ENCODE data around the gene TNFRSF19.

The TNFRSF19 gene

DNA sequence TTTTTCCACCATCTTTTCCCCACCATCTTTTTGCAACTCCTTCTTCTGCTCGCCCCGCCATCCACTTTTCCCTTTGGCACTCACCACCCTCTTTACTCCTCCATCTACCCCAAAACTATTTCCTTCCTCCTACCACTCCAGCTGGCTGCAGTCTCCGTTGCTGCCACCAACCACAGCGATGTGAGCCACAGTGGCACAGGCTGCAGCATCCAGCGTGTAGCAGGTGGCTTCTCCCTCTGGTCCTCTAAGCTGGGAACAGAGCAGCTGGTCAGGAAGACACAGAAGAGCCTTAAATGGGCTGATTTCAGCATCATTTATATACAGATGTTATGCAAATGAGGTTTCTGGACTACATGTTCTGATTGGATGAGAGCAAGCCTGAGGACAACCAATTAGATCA, 144.5 kb downstream of the TNFRSF19 start:
- in situ Hi-C loops (cut with MboI; ENCODE audit: low sequenced_read_pairs): no loop called here

DNA sequence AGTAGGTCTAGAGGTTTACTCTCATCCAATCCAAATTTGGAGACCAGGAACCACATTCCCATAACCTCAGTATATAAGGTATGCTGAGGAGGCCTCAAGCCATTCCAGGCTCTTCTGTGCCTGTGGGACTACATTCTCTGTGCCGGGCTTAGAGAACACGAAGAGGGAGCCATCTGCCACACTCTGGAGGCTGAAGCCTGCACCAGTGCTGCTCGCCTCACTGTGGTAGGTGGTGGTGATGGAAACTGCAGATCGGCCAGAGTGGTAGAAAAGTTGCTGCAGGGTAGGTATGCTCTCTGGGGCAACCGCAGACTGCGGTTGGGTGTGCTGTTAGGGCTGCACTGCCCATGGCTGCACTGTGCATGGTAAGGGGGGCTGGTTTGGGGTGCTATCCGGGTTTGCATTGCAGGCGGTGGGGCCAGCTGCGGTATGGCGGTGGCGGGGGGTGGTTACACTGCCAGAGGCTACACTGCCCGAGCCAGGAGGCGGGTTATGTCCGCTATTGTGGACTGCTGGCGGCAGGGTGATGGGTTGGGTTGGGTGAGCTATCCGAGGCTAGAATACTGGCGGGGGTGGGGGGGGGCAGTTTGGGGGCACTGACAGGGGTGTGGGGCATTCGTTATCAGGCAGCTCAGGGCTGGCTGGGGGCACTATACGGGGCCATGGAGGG, 145.0 kb downstream of the TNFRSF19 start:
- in situ Hi-C loops (cut with MboI; ENCODE audit: low sequenced_read_pairs): no loop called here

DNA sequence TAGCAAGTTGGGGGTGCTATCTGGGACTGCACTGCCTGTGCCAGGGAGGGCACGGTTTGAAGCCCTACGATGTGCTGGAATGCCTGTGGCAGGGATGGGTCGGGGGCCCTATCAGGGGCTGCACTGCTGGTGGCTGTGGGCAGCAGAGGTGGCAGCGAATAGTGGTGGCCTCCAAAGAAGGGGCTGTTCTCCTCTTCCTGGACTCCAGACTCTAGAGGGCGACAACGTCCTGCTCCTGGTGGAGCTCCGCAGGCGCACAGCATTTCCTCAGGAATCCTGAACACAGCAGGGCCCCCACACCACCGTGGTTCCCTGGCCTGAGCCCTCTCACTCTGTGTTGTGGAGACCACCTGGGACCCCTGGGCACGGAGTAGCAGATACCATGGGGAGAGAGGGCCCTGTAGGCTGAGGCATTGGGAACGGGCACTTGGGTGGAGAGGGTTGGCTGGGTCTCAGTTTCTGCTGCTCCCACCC, 145.6 kb downstream of the TNFRSF19 start:
- in situ Hi-C loops (cut with MboI; ENCODE audit: low sequenced_read_pairs): no loop called here

DNA sequence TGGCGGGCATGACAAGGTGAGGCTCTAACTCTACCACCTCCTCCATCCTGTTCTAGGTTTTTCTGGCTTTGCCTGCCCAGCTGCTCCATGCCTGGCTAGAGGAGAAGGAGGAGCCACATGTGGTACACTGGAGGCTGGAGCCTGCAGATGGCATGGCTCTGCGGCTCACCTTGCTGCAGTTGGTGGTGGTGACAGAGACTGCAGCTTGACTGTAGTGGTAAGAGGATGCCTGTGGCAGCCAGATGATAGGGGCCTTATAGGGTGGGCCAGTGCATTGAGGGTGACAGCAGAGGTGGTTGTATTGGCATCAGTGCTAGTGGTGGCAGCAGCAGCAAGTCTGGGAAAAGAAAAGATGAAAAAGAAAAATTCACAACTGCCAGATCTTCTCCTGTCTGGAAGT, 146.2 kb downstream of the TNFRSF19 start:
- in situ Hi-C loops (cut with MboI; ENCODE audit: low sequenced_read_pairs): no loop called here

DNA sequence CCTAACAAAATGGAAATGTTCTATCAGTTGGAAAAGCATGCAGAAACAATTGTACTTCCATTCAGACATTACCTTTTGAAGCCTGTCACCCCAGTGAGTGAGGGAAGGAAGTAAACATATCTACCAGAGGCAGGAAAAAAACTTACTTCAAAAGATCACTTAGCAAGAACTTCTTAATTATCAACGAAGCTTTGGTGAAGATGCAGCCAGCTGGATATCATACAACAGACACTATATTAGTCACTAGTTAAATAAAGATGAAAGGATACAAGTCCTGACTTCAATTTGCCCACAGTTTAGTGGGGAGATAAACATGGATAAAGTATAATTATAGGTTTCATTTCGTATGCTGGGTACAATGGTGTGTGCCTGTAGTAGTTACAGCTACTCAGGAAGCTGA, 148.8 kb downstream of the TNFRSF19 start:
- in situ Hi-C loops (cut with MboI; ENCODE audit: low sequenced_read_pairs): no loop called here

DNA sequence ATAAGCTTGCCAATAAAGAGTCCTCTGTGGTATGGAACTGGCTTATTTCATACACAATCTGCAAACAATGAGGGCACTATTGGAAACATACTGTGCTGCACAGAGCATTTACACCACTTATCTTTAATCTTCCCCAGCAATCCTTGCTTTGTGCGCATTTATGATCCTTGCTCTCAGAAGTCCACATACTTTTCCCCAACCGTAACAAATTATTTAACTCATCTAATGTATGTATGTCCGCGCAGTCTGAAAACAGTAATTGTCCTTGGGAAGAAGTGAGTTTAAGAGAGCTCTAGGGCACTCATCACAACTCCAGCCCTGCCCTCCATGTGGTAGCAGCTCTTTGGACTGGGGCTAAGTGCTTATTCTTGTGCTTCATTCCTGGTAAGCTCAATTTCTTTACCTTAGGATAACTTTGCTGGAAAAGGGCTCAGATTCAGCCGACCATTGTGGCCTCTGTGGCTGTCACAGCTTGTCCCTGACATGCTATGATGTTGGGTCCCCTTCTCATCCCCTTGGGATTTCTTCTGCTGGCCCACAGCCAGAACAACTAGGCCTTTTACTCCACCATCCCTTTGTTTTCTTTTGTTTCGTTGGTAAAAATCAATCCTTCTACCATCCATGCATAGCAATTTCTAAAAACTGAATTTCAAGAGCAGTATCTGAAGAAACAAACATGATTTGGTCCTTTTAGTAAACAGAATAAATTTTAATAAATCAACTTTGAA, 152.7 kb downstream of the TNFRSF19 start:
- in situ Hi-C loops (cut with MboI; ENCODE audit: low sequenced_read_pairs): no loop called here

DNA sequence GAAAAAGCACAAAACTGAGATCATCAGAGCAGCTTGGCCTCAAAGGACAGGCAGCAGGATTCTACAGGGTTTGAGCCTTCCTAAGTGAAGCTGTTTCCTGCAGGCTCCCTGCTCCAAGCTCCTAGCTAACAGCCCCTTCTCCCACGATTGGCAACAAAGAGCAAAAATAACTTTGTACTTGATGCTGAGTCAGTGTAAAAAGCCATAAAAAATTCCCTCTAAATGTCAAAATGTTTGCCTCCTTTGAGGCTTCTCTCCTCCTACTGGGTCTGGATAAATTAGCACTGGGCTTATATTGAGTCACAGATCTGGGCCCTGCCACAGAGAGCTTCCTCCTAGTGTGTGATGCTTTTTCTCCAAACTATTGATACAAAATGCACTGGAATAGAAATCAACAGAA, 153.3 kb downstream of the TNFRSF19 start:
- in situ Hi-C loops (cut with MboI; ENCODE audit: low sequenced_read_pairs): no loop called here

DNA sequence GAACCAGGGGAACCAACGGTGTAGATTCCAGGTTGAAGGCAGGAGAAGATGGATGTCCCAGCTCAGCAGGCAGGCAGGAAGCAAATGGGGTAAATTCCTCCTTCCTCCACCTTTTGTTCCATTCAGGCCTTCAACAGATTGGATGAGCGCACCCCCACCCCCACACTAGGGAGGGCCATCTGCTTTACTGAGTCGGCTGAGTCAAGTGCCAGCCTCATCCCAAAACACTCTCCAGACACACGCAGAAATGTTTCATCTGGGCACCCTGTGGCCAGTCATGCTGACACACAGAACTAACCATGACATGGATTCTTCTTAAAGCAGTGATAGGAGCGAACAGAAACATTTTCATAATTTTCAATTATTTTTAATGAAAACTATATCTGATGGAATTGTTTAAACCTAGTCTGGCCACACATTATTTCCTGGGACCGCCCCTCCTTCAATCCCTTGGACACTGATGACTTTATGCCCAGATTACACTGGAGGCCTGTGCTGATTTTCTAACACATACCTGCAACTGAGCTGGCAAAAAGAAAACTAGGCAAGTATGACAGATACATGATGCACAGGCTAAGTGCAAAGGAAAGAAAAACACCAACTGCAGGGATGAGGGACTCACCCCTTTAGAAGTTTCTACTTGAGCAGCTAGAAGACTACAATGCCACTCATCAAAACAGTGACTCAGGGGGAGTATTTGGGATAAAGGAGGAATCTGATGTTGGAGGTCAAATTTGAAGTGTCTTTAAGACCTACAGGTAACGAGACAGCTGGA, 154.2 kb downstream of the TNFRSF19 start:
- in situ Hi-C loops (cut with MboI; ENCODE audit: low sequenced_read_pairs): no loop called here

All from HL-60/S4 (cell line).